Measurements from ENCODE around the gene TGFBR3.

DNA sequence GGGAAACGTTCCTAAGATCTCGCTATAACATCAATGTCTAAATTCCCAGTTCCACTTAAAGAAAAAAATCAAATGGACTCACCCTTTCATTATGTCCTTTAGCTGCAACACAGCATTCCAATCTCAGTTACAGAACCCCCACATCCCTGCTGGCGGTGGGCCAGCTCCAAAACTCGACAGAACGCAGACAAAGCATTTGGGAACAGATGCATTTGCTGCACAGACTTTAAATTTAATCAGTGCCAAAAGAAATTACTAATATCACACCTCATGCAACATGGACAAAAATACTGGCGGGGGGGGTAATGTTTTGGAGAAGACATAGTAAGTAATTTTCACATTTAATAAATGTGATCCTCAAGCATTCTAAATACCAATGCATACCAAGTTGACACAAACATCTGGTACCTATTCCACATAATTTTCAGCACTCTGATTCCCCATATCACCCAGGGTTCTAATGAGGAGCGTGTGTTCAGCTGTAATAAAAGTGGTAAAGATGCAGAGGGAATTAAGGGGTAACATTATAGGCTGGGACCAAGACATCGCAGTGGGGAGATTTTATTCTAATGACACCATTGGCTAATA is 79.7 kb downstream of the TGFBR3 start:
- no peak for TF ChIP-seq POLR2AphosphoS5 (IDR thresholded peaks at IDR 0.05)
- TF ChIP-seq, protein P1, sequence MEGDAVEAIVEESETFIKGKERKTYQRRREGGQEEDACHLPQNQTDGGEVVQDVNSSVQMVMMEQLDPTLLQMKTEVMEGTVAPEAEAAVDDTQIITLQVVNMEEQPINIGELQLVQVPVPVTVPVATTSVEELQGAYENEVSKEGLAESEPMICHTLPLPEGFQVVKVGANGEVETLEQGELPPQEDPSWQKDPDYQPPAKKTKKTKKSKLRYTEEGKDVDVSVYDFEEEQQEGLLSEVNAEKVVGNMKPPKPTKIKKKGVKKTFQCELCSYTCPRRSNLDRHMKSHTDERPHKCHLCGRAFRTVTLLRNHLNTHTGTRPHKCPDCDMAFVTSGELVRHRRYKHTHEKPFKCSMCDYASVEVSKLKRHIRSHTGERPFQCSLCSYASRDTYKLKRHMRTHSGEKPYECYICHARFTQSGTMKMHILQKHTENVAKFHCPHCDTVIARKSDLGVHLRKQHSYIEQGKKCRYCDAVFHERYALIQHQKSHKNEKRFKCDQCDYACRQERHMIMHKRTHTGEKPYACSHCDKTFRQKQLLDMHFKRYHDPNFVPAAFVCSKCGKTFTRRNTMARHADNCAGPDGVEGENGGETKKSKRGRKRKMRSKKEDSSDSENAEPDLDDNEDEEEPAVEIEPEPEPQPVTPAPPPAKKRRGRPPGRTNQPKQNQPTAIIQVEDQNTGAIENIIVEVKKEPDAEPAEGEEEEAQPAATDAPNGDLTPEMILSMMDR (IDR thresholded peaks at IDR 0.05 in 8 of 11, conservative IDR thresholded peaks at IDR 0.05 in 3 of 11) = no peak
